Measurements from ENCODE around the gene KIF24. TPM values are rescaled to one million over a fixed set of nuclear protein-coding genes. Genes with fewer than 3 reads are reported as not detected.

The KIF24 gene
- under 1 TPM; 0.15 to 0.41 (median 0.23) TPM for total RNA-seq
- total RNA-seq (2013): 0.26 TPM
- total RNA-seq: 0.08 to 11.7 (median 0.86) reads per million in 29 experiments

- Mint-ChIP-seq H3K9me3 (no peaks in the 10 kb centered on the region), H3K36me3 (no peaks in the 10 kb centered on the region), H3K4me1 (peaks cover 27 to 40% (median 39%) of the 10 kb centered on the region in 3 donors), H3K27me3 (no peaks in the 10 kb centered on the region), H3K4me3 (peak within 1 kb of the TSS; percentile 93 to 98 (median 93)), H3K27ac (peak within 1 kb of the TSS; percentile 92 to 93)
- ChIA-PET CTCF (no interaction called here), POLR2A (no interaction called here)
- peak; percentile 92 to 95 (median 94) for ATAC-seq (replicated peaks in 1 of 4)
- H3K4me3 ChIP-seq (ENCODE audit: control insufficient read depth in 1 of 2, extremely low read depth in 1 of 2, low read length in 1 of 2): peak within 1 kb of the TSS; percentile 84 to 92
- peaks cover 9 to 15% of the 10 kb centered on the region in 2 experiments for H3K4me1 ChIP-seq (ENCODE audit: control insufficient read depth in 1 of 2, extremely low read depth in 1 of 2, insufficient read depth in 2 of 2, low read length in 2 of 2)
- H3K27ac ChIP-seq (ENCODE audit: low read length): peak within 1 kb of the TSS; percentile 80
- H3K36me3 ChIP-seq (ENCODE audit: control insufficient read depth in 2 of 2, extremely low read depth in 1 of 2, insufficient read depth in 1 of 2, low read length in 1 of 2): no peaks in the 10 kb centered on the region
- H3K9me3 ChIP-seq: no peaks in the 10 kb centered on the region
- H3K27me3 ChIP-seq (replicated peaks in 1 of 2; ENCODE audit: control insufficient read depth in 2 of 2, extremely low read depth in 1 of 2, insufficient read depth in 2 of 2, low read length in 1 of 2): no peaks in the 10 kb centered on the region
- WGBS (ENCODE audit: insufficient coverage): under 1% methylated on average over 45 of the region's 64 CpGs
- DNase-seq: peak; percentile 78 to 99 (median 95)
Measured at GRCh38 chr9:34328987-34329832, at the start of gene KIF24, which contains the start of gene NUDT2. TSS of gene KIF24 (minus strand) at chr9:34329268. CDS start at chr9:34311346, 17,922 bp downstream. TSS of gene NUDT2 (plus strand) at chr9:34329569. CDS start at chr9:34339040, 9,471 bp downstream.

- Histone ChIP-seq H3K27me3 (replicated peaks in 1 of 2; ENCODE audit: control insufficient read depth in 2 of 2, extremely low read depth in 1 of 2, insufficient read depth in 2 of 2, low read length in 1 of 2) (peaks cover 0 to 3% of the 10 kb centered on the region in 2 experiments), H3K4me3 (ENCODE audit: control insufficient read depth in 1 of 2, extremely low read depth in 1 of 2, low read length in 1 of 2) (no peak overlapping the region), H3K36me3 (ENCODE audit: control insufficient read depth in 2 of 2, extremely low read depth in 1 of 2, insufficient read depth in 1 of 2, low read length in 1 of 2) (no peaks in the 10 kb centered on the region), H3K27ac (ENCODE audit: low read length) (no peak overlapping the region), H3K4me1 (ENCODE audit: control insufficient read depth in 1 of 2, extremely low read depth in 1 of 2, insufficient read depth in 2 of 2, low read length in 2 of 2) (peaks cover 10 to 47% of the 10 kb centered on the region in 2 experiments), H3K9me3 (no peaks in the 10 kb centered on the region)
- ChIA-PET POLR2A (interaction anchor here in 1 of 2 donors (0.5 kb wide), 1 partner anchor 278 kb away, joined by 3 read pairs; no protein-coding TSS in a partner anchor), CTCF (interaction anchor here (0.6 to 3.6 kb wide), 13 partner anchors 8 to 602 kb away, joined by 3 to 27 read pairs (median 3); partner anchors contain the start of gene UBAP1 (in 1 of the 2))
- Mint-ChIP-seq H3K27ac (peak overlapping the region; percentile 39 to 51), H3K27me3 (no peaks in the 10 kb centered on the region), H3K36me3 (no peaks in the 10 kb centered on the region), H3K9me3 (no peaks in the 10 kb centered on the region), H3K4me3 (peak overlapping the region; percentile 43 to 89 (median 53)), H3K4me1 (peaks cover 41 to 52% (median 49%) of the 10 kb centered on the region in 3 donors)
- peak in 1 of 35 experiments; percentile 5 for DNase-seq
- WGBS (ENCODE audit: insufficient coverage): 100% methylated on average over 3 of the region's 3 CpGs
- no peak for ATAC-seq (replicated peaks in 1 of 4)
Measured at GRCh38 chr9:34378376-34379060, 49.5 kb upstream of the KIF24 start.

- DNase-seq (no peak), ATAC-seq (replicated peaks in 1 of 4) (no peak)
- Mint-ChIP-seq H3K9me3 (no peaks in the 10 kb centered on the region), H3K36me3 (no peaks in the 10 kb centered on the region), H3K27ac (no peak overlapping the region), H3K27me3 (no peaks in the 10 kb centered on the region), H3K4me3 (peak overlapping the region; percentile 89 to 94 (median 90)), H3K4me1 (peaks cover 41 to 52% (median 49%) of the 10 kb centered on the region in 3 donors)
- ChIA-PET POLR2A (interaction anchor here in 1 of 2 donors (0.6 kb wide), 1 partner anchor 373 kb away, joined by 5 read pairs; no protein-coding TSS in a partner anchor), CTCF (interaction anchor here (0.6 to 3.6 kb wide), 10 partner anchors 27 to 288 kb away, joined by 3 to 21 read pairs (median 4); partner anchors contain the start of gene DCTN3 (in 1 of the 2))
- 1% methylated on average over 11 of the region's 21 CpGs for WGBS (ENCODE audit: insufficient coverage)
- Histone ChIP-seq H3K4me3 (ENCODE audit: control insufficient read depth in 1 of 2, extremely low read depth in 1 of 2, low read length in 1 of 2) (peak overlapping the region; percentile 34 to 63), H3K27ac (ENCODE audit: low read length) (no peak overlapping the region), H3K9me3 (no peaks in the 10 kb centered on the region), H3K4me1 (ENCODE audit: control insufficient read depth in 1 of 2, extremely low read depth in 1 of 2, insufficient read depth in 2 of 2, low read length in 2 of 2) (peaks cover 10 to 47% of the 10 kb centered on the region in 2 experiments), H3K27me3 (replicated peaks in 1 of 2; ENCODE audit: control insufficient read depth in 2 of 2, extremely low read depth in 1 of 2, insufficient read depth in 2 of 2, low read length in 1 of 2) (peaks cover 0 to 3% of the 10 kb centered on the region in 2 experiments), H3K36me3 (ENCODE audit: control insufficient read depth in 2 of 2, extremely low read depth in 1 of 2, insufficient read depth in 1 of 2, low read length in 1 of 2) (no peaks in the 10 kb centered on the region)
Measured at GRCh38 chr9:34377404-34377746, 48.3 kb upstream of the KIF24 start.

- Mint-ChIP-seq H3K4me1 (peaks cover 41 to 52% (median 48%) of the 10 kb centered on the region in 3 donors), H3K27ac (peak within 1 kb of the TSS; percentile 87 to 89), H3K27me3 (no peaks in the 10 kb centered on the region), H3K4me3 (peak within 1 kb of the TSS; percentile 89 to 94 (median 90)), H3K36me3 (no peaks in the 10 kb centered on the region), H3K9me3 (no peaks in the 10 kb centered on the region)
- CTCF ChIA-PET: interaction anchor here (0.5 to 3.6 kb wide), 12 partner anchors 27 to 612 kb away, joined by 3 to 21 read pairs (median 4); partner anchors contain the start of gene DCTN3 (in 1 of the 2)
- H3K9me3 ChIP-seq: no peaks in the 10 kb centered on the region
- ATAC-seq (replicated peaks in 1 of 4) (peak; percentile 80 to 82 (median 80)), DNase-seq (peak; percentile 84 to 97 (median 92))
- H3K27me3 ChIP-seq (replicated peaks in 1 of 2; ENCODE audit: control insufficient read depth in 2 of 2, extremely low read depth in 1 of 2, insufficient read depth in 2 of 2, low read length in 1 of 2): peaks cover 0 to 3% of the 10 kb centered on the region in 2 experiments
- POLR2A ChIA-PET: interaction anchor here in 1 of 2 donors (0.6 kb wide), 2 partner anchors 738 to 1022 kb away, joined by 4 read pairs; no protein-coding TSS in a partner anchor
- H3K4me3 ChIP-seq (ENCODE audit: control insufficient read depth in 1 of 2, extremely low read depth in 1 of 2, low read length in 1 of 2): peak within 1 kb of the TSS; percentile 34 to 63
- H3K4me1 ChIP-seq (ENCODE audit: control insufficient read depth in 1 of 2, extremely low read depth in 1 of 2, insufficient read depth in 2 of 2, low read length in 2 of 2): peaks cover 10 to 47% of the 10 kb centered on the region in 2 experiments
- peaks cover 0 to under 1% of the 10 kb centered on the region in 2 donors for H3K36me3 ChIP-seq (ENCODE audit: control insufficient read depth in 2 of 2, extremely low read depth in 1 of 2, insufficient read depth in 1 of 2, low read length in 1 of 2)
- H3K27ac ChIP-seq (ENCODE audit: low read length): peak within 1 kb of the TSS; percentile 36
- under 1% methylated on average over 48 of the region's 54 CpGs for WGBS (ENCODE audit: insufficient coverage)
Measured at GRCh38 chr9:34376596-34377403, 47.7 kb upstream of the KIF24 start, which contains the start of gene MYORG. TSS of gene MYORG (minus strand) at chr9:34376898. CDS start at chr9:34372943, 3,955 bp downstream.

GRCh38 chr9:34375901-34376595 lies 47.0 kb upstream of the KIF24 start:
- Mint-ChIP-seq H3K36me3 (no peaks in the 10 kb centered on the region), H3K4me1 (peaks cover 34 to 46% (median 40%) of the 10 kb centered on the region in 3 donors), H3K27me3 (no peaks in the 10 kb centered on the region), H3K9me3 (no peaks in the 10 kb centered on the region), H3K4me3 (peak overlapping the region; percentile 89 to 94 (median 90)), H3K27ac (peak overlapping the region; percentile 87 to 89)
- ATAC-seq (replicated peaks in 1 of 4): peak in 3 of 4 experiments; percentile 20 to 28 (median 22)
- WGBS (ENCODE audit: insufficient coverage): 7% methylated on average over 6 of the region's 22 CpGs
- peaks cover 0 to 2% of the 10 kb centered on the region in 2 donors for H3K36me3 ChIP-seq (ENCODE audit: control insufficient read depth in 2 of 2, extremely low read depth in 1 of 2, insufficient read depth in 1 of 2, low read length in 1 of 2)
- H3K27ac ChIP-seq (ENCODE audit: low read length): peak overlapping the region; percentile 36
- CTCF ChIA-PET: interaction anchor here (1.1 to 3.6 kb wide), 5 partner anchors 42 to 289 kb away, joined by 3 to 21 read pairs (median 5); no protein-coding TSS in a partner anchor
- H3K9me3 ChIP-seq: no peaks in the 10 kb centered on the region
- DNase-seq: peak in 31 of 35 experiments; percentile 15 to 71 (median 41)
- peaks cover 0 to under 1% of the 10 kb centered on the region in 2 experiments for H3K27me3 ChIP-seq (replicated peaks in 1 of 2; ENCODE audit: control insufficient read depth in 2 of 2, extremely low read depth in 1 of 2, insufficient read depth in 2 of 2, low read length in 1 of 2)
- POLR2A ChIA-PET: interaction anchor here in 1 of 2 donors (0.5 to 0.6 kb wide), 2 partner anchors 100 to 148 kb away, joined by 3 to 7 read pairs; no protein-coding TSS in a partner anchor
- H3K4me3 ChIP-seq (ENCODE audit: control insufficient read depth in 1 of 2, extremely low read depth in 1 of 2, low read length in 1 of 2): peak overlapping the region; percentile 34 to 63
- H3K4me1 ChIP-seq (ENCODE audit: control insufficient read depth in 1 of 2, extremely low read depth in 1 of 2, insufficient read depth in 2 of 2, low read length in 2 of 2): peaks cover 10 to 42% of the 10 kb centered on the region in 2 experiments

Measured in T-cell (primary cell).